ENCODE measurements around the gene DDHD1.
"Not testable (repeated sequence)": the region's sequence is repeated elsewhere in the genome, so short reads cannot be mapped to it uniquely, and the experiment has no call there.

The DDHD1 gene

DNA sequence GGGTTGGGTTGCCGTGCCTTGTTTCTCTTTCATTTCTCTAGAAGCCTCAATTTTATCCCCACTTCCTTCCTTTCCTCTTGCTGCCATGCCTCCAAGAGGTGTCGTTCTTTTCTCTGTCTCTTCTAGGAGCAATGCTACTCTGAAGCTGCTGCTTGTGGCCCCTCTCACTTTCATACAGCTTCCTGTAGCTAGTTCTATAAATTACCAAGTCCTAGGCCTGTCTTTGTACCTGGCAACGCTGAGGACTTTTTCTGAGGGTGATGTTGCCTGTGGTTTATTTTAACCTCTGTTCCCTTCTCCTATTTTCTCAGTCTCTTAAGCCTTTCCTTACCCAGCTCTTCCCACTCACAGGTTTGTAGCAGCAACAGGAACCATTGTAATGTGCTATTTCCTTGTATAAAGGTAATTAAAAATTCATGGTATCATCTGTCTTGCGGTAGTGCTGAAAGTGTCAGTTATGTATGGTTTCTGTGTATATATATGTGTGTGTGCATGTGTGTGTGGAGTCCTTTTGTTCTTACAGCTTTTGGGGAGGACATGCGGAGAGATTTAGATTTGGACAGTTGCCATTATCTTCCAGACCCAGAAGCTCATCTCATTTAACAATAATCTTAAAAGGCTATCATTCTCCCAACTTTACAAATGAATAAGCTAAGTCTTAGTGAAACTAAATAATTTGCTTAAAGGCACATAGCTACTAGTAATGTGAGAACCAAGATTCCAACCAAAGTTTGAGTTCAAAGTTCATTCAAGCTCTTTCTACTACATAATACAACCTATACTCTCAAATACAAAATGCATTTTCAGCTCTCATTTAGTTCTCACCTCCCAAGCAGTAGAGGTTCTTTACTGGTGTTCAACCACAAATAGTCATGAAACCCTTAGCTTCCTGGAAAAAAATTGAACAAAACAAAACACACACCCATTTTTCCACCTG is 43.8 kb downstream of the DDHD1 start:
- no peak overlapping the region for H3K27ac ChIP-seq
- no peak for DNase-seq (ENCODE audit: low read depth, low spot score)

DNA sequence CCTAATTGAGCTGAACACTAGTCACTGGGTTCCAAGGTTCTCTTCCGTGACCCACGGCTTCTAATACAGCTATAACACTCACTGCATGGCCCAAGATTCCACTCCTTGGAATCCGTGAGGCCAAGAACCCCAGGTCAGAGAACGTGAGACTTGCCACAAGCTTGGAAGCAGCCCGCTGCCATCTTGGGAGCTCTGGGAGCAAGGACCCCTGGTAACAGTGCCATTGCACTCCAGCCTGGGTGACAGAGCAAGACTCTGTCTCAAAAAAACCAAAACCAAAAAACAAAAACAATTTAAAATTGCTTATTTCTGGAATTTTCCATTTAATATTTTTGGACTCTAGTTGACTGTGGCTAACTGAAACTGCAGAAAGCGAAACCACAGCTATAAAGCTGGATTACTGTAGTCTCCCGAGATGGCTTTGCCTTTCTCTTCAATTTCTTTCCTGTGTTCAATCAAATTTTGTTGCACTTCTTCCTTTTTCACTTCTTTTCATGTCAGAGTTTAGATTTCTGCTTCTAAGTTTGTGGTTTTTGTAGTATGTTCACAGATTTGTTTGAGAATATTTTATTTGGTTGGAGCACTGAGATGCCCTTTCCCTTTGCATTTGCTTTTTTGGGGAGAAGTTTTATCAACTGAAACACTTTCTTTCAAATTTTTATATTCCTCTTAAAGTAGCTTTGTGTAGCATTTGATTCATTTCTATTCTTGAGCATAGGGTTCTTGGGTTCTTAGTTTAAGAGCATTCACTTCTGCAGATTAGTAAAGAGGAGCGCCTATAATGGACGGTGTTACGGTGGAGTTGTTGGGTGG is 44.6 kb downstream of the DDHD1 start:
- DNase-seq (ENCODE audit: low read depth, low spot score) = no peak
- no peak overlapping the region for H3K27ac ChIP-seq

DNA sequence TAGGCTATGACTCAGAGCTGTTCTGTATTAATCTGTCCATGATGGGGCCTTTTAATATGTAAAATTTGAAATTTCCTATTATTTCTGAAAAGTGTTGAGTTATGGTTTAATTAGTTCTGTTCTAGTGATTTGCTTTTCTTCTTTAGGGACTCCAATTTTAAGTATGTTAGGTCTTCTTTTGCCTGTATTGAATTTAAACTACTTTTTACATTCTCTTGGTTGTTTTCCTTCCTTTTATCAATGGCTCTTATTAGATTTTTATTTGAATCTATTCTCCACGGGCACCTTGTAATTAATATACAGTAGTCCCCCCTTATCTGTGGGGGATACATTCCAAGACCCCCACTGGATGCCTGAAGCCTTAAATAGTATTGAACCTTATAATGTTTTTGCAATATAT is 46.4 kb downstream of the DDHD1 start:
- H3K27ac ChIP-seq = no peak overlapping the region
- no peak for DNase-seq (ENCODE audit: low read depth, low spot score)

DNA sequence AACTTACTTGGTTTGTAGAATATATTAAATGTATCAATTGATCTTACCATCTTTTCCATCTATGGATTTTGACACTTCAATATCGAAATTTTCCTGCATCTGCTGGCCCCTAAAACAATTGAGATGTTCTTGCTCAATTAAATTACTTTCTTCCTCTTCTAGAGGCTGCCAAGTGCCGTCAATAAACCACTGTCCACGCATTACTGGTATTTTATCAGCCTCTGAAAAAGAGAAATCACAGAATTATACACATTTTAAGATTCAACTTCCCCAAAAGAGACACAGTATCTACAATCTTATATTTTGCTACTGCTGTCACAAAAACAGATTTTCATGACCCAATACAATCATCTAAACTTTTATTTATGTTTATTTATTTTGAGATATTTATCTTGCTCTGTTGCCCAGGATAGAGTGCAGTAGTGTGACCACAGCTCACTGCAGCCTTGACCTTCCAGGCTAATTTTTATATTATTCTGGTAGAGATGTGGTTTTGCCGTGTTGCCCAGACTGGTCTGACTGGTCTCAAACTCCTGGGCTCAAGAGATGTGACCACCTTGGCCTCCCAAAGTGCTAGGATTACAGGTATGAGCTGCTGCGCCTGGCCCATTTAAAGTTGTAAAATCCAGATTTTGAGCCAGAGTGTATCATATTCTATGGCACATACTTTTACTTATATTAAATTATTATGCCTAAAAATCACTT is 49.3 kb downstream of the DDHD1 start:
- no peak for DNase-seq (ENCODE audit: low read depth, low spot score)
- no peak overlapping the region for H3K27ac ChIP-seq

DNA sequence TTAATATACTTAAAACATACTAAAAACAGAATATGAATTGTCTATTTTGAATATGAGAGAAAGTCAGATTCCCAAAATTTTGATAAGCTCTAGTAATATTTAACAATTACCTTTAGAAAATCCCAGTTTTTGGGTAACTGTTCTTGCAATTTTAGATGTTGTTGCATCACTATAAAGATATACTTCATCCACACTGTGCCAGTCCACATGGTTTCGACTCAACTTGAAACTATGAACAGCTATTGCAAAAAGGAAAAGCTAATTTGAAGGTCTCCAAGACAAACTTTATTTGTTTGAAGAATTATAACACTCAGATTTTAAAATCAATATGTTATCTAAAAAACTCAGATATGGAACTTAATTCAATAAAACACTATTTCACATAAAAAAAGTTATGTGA is 59.9 kb downstream of the DDHD1 start:
- no peak overlapping the region for H3K27ac ChIP-seq
- no peak for DNase-seq (ENCODE audit: low read depth, low spot score)

DNA sequence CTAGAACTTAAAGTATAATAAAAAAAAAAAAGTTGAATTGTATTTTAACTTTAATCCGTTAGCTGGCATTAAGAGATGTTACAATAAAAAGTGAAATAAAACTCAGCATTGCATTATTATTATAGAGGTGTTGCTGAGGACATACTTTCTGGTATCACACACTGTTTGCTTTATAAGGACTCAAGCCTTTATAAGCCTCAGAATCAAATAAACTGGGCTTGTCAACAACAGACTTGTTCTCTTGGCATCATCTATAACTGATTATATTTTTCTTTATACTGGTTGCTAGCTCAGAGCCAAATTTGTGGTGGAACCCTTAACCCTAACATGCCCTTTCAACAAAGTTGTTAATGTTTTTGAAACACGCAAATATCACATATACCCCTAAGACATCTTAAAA is 62.3 kb downstream of the DDHD1 start:
- no peak overlapping the region for H3K27ac ChIP-seq
- no peak for DNase-seq (ENCODE audit: low read depth, low spot score)

DNA sequence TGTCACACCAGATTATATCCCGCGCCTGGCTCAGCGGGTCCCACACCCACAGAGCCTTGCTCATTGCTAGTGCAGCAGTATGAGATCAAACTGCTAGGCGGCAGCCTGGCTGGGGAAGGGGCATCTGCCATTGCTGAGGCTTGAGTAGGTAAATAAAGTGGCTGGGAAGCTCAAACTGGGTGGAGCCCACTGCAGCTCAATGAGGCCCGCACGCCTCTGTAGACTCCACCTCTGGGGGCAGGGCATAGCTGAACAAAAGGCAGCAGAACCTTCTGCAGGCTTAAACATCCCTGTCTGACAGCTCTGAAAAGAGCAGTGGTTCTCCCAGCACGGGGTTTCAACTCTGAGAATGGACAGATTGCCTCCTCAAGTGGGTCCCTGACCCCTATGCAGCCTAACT is 68.2 kb downstream of the DDHD1 start:
- not testable (repeated sequence) for DNase-seq (ENCODE audit: low read depth, low spot score); H3K27ac ChIP-seq

DNA sequence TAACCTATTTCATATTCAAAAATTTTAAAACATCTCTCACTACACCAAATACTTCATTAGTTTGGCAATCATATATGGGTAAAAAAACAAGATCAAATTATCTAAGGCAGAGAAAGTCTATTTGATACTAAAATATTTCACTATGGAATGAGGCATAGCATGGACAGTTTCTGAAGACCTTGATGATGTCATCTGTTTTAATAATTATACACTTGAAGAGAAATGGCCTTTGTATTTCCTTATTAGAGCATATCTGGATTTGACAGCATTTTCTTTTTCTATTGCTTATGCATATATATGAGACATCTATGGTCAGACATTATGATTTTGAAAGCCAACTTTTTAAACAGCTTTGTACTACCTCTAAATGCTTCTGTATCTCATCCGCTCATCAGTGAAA is 88.6 kb downstream of the DDHD1 start:
- no peak overlapping the region for H3K27ac ChIP-seq
- DNase-seq (ENCODE audit: low read depth, low spot score) = no peak

DNA sequence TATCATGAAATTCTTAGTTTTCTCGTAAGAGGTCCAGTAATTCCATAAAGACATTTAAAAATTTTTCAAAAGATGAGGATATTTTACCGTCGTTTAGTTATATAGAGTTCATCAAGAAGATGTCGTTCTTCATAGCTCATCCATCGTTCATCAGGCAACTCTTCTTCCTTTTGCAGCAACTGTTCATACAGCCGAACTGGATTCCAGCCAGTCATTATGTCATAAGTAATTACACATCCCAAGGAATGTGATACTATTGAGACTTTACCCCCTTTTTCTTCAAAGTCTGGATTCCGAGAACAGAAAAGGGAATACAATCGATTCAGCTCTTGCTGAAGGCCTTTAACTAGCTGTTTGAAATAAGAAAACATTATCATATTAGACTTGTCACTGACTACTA is 90.3 kb downstream of the DDHD1 start:
- no peak overlapping the region for H3K27ac ChIP-seq
- DNase-seq (ENCODE audit: low read depth, low spot score) = no peak

DNA sequence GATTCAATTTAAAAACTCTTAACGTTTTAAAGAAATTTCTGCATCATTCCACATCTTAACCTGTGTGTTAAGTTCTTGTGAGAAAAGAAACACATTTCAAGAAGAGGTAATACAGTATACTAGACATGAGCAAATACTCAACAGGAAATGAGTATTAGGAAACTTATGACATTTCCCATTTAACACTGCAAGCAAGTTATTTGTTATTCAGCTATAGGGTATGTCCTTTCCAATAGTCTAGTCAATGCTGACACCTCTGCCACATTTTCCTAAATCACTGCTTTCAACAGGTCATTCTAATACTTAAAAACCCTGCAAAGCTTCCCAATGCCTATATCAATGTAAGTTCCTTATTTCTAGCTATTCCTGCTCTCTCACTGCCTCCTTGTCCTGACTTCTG is 93.1 kb downstream of the DDHD1 start:
- no peak for DNase-seq (ENCODE audit: low read depth, low spot score)
- peak overlapping the region; percentile 56 for H3K27ac ChIP-seq

DNA sequence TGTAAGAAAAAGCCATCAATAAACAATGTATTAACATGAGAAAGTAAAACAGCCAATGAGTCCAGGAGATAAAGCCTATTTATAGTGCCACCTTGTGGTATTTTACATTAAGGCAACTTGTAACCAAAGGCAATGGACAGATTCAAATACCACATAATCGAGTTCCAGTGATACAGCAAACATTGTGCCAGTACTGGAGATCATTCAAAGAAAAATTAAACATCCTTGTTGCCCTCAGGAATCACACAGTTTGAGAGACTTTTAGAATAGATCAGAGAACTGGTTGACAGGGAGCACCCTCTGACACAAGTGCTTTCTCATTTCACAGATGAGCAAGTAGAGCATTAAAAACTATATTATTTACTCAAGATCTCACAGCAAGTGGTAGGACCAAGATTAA is 98.1 kb downstream of the DDHD1 start:
- no peak for DNase-seq (ENCODE audit: low read depth, low spot score)

DNA sequence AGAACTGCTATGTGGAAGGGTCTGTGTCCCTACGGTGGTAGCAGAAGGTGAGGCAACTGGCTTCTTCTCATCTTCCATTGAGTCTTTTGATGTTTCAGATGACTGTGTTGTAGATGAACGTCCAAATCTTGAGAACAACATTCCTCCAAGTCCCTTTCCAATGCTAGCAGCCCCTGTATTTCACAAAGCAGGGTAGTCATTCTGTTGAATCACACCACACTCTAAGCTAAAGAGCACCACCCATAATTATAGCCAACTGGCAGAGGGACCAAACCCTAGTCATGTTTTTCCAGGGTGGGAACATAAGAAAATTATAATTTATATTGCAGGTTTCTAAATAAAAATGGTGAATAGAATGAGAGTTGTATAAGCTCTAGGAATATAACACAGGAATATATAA is 98.7 kb downstream of the DDHD1 start:
- no peak for DNase-seq (ENCODE audit: low read depth, low spot score)
- no peak overlapping the region for H3K27ac ChIP-seq

More for the DNA sequence above, 98.1 kb downstream of the DDHD1 start:
- H3K27ac ChIP-seq = no peak overlapping the region

DNA sequence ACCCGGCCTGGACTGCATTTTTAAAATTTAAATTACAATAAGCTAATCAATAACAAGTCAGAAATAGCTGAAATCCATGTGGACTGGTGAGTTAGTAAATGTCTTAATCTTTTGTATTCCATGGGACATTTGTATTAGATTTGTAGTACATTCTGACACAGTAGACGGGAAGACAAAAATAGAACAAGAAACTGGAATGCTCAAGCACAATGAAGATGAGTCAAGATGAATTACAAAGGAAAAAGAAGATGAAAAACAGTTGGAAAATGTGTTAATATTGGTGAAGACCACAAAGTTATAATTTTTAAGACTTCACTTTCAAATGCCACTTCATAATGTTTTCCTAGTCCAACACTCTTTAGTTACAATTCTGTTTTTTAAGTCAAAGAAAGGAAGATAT is 104.5 kb downstream of the DDHD1 start:
- H3K27ac ChIP-seq = no peak overlapping the region
- no peak for DNase-seq (ENCODE audit: low read depth, low spot score)

DNA sequence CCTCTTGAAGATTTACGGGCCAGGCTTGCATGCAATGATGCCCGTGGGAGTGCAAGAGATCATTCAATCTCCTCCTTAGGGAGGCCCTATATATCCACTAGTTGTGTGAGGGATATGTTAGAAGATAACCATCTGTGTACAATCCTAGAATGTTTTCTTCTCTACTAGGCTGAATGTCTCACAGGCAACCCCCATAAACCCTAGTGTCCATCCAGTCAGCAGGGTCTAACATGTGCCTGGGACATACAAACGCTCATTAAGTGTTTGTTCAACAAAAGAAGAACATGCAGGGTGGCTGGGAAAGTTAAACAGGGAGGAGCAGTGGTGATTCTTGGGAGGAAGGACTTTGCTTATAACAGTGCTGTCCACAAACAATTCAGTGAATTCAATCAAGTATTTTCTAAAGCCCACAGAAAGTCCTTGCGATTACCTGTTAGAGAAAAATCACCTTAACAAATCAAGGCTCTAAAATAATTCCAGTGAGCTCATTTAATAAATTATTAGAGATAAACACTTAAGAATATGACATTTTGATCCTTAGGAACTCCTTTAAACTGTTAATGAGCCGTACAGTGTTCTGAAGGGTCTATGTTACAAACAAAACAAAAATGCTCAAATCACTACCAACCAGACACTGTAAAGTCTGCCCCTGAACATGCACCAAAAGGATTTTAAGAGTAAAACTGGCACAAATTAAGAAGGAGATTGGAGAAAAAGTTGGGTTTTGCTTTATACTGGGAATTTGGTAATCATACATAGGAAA is 105.6 kb downstream of the DDHD1 start:
- DNase-seq (ENCODE audit: low read depth, low spot score) = no peak
- H3K27ac ChIP-seq = no peak overlapping the region

DNA sequence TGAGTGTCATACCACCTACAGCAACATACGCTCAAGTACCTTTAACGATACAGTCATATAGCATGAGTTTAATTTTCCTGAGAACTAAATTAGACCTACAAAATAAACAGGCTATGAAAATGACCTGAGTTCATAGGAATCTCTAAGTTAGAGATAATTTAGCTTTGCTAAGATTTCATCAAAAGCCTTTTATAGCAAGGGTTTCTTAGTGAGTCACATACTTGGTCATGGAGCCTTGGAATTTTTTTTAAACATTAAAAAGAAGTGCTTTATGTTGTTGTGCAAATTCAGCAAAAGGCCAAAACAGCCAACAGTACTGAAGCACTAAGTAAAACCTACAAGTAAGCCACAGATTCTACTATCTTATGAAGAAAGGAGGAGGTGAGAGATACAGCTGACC is 108.6 kb downstream of the DDHD1 start:
- H3K27ac ChIP-seq = no peak overlapping the region
- DNase-seq (ENCODE audit: low read depth, low spot score) = no peak

DNA sequence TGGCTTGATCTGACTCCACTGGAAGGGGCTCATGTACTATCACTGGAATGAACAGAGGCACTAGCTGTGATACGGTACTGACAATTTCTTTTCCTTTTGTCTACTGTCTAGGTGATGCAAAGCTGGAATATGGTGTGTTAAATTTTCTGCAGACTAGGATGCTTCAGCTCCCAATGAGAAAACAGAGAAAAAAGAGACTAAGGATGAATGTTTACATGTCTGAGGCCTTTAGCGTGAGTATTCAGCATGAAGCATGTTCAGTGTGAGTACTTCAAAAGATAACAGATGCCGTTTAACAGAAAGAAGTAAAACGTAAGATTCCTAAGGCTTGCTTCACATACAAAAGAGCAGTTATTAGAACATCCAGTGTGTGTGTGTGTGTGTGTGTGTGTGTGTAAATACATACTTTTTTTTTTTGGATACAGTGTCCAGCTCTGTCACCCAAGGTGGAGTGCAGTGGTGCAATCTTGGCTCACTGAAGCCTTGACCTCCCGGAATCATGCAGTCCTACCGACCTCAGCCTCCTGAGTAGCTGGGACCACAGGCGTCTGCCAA is 110.0 kb downstream of the DDHD1 start:
- DNase-seq (ENCODE audit: low read depth, low spot score) = no peak
- no peak overlapping the region for H3K27ac ChIP-seq

DNA sequence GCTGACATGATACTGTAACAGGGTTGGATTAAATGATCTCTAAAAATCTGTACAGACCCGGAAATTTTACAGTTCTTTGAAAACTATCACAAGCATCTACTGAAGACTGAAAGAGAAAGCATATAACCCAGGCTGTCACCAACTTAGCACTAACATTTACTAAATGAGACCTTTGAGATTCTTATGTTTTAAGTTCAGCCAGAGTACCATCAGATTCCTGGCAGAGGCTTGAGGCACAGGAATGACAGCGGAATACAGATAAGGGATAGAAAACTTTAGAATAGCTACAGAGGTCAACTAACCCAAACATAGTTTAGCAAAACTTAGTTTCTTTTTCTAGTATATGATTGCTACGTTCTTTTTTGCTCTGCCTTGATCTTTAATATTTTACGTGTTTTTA is 110.6 kb downstream of the DDHD1 start:
- no peak for DNase-seq (ENCODE audit: low read depth, low spot score)
- H3K27ac ChIP-seq = no peak overlapping the region

DNA sequence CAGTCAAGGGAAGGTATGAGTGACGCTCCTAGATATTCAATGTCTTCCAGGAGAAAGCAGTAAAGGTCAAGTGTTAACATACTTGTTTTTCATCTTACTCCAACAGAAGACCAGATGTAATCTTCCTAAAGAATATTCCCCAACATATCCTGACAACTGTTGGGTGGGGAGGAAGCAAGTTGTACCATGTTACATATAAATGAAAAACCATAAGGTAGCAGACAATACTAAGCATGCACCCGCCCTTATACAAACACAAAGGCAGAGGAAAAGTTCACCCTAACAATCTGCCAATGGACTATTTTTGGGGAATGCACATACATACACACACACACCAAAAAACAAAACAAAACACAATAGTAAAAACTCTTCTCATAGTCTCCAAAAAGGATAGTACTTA is 112.1 kb downstream of the DDHD1 start:
- no peak for DNase-seq (ENCODE audit: low read depth, low spot score)
- H3K27ac ChIP-seq = no peak overlapping the region

DNA sequence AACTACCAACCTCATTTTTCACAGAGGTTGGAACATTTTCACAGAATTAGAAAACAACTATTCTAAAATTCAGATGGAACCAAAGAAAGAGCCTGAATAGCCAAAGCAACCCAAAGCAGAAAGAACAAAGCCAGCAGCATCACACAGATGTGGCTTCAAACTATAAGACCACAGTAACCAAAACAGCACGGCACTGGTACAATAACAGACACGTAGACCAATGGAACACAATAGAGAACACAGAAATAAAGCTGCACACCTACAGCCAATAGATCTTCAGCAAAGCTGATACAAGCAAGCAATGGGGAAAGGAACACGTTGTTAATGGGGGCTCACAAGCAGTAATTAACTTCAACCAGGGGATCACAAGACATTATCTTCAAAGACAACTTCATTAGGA is 114.5 kb downstream of the DDHD1 start:
- H3K27ac ChIP-seq = no peak overlapping the region
- no peak for DNase-seq (ENCODE audit: low read depth, low spot score)

DNA sequence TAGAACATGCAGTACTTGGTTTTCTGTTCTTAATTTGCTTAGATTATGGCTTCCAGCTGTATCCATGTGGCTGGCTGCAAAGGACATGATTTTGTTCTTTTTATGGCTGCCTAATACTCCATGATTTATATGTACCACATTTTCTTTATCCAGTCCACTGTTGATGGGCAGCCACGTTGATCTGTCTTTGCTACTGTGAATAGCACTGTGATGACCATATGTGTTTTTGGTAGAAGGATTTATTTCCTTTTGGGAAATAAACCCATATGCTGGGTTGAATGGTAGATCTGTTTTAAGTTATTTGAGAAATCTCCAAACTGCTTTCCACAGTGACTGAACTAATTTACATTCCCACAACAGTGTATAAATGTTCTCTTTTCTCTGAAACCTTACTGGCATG is 116.1 kb downstream of the DDHD1 start:
- H3K27ac ChIP-seq = no peak overlapping the region
- DNase-seq (ENCODE audit: low read depth, low spot score) = no peak

All from epithelial cell of prostate (primary cell).